NCI-H345 treated with DMSO at 0.1 percent for 48 hours (cell line): Measurements from ENCODE around the gene PLPPR2.
"Not testable (repeated sequence)": the region's sequence is repeated elsewhere in the genome, so short reads cannot be mapped to it uniquely, and the experiment has no call there.

Experiments used
- DNase-seq: peaks from one replicate; lab custom pipeline; 2025; ENCODE audit not compliant: unreplicated experiment; lab: John Stamatoyannopoulos, UW

Gene PLPPR2, protein sequence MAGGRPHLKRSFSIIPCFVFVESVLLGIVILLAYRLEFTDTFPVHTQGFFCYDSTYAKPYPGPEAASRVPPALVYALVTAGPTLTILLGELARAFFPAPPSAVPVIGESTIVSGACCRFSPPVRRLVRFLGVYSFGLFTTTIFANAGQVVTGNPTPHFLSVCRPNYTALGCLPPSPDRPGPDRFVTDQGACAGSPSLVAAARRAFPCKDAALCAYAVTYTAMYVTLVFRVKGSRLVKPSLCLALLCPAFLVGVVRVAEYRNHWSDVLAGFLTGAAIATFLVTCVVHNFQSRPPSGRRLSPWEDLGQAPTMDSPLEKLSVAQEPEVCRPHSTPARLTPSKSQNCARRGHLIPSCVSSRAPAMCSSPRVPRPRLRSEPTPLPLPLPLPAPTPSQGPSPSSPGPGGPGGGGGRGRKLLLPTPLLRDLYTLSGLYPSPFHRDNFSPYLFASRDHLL

DNA sequence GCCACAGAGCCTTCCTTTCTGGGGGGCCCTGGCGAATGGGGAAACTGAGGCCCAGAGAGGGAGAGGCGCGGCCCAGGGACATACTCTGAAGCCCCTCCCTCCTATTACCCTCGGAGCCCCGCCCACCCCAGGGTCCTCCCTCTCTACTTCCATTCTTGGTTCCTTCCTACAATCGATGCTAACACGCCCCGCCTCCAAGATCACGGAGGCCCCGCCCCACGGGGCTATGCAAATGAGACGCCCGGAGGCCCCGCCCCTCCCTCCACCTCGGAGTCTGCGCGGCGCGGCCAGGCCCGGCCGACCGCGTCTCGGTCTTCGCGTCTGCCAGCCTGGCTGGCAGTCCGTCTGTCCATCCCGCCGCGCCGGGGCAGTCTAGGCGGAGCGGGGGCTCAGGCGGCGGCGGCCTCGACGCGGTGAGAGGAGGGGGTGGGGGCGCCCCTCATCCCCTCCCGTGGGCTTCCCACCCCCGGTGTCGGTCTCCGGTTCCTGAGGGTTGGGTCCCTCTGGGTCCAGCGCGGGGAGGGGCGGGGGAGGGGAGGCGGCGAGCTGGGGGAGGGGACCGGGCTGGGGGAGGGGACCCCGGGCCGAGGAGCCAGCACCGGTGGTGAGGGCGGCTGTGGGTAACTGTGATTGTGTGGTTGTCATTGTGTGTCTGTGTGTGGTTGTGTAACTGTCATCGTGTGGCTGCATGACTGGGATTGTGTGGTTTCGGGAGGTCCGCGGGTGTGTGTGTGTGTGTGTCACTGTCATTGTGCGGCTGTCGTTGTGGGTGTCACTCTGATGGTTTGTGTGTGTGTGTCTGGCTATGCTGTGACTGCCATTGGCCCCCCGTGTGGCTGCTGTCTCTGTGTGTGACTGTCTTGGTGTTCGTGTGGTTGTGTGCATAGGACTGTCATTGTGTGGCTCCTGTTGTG lies at the start of gene PLPPR2:
Gene PLPPR2, plus strand, starts transcription at position 273 of the 914 bp plus-strand sequence. CDS start 2,242 bp downstream, outside the sequence.
- no peak for DNase-seq

DNA sequence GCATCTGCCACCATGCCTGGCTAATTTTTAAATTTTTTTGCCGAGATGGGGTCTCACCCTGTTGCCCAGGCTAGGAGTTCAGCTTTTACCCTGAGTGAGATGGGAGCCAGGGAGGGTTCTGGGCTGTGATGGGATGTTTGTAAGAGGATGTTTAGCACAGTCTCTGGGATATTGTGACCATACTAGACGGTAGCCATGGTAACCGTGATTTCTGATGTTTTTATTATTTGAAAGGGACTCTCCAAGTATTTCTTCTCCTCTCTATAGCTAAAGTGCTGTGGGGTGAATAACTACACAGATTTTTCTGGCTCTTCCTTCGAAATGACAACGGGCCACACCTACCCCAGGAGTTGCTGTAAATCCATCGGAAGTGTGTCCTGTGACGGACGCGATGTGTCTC lies 48.9 kb upstream of the PLPPR2 start:
- no peak for DNase-seq

DNA sequence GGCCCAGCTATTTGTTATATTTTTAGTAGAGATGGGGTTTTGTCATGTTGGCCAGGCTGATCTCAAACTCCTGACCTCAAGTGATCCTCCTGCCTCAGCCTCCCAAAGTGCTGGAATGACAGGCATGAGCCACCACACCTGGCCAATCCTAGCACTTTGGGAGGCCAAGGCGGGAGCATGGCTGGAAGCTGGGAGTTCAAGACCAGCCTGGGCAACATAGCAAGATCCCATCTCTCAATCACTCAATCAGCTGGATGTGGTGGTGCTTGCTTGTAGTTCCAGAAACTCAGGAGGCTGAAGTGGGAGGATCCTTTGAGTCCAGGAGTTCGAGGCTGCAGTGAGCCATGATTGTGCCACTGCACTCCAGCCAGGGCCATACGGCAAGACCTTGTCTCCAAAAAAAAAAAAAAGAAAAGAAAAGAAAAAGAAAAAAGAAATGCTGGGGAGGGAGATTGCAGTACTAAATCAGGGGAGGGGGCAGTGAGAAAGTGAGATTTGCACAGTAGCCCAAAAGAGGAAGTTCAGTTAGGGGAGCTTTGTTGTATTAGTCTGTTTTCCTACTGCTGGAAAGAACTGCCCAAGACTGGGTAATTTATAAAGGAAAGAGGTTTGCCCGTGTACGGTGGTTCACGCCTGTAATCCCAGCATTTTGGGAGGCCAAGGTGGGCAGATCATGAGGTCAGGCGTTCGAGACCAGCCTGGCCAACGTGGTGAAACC lies 34.8 kb upstream of the PLPPR2 start:
- DNase-seq = not testable (repeated sequence)

GRCh38 chr19:11321191-11322126 lies 33.8 kb upstream of the PLPPR2 start:
- no peak for DNase-seq

- DNase-seq = no peak
These were observed 32.8 kb upstream of the PLPPR2 start for GRCh38 chr19:11322269-11323024.

- DNase-seq = no peak
These were observed 31.6 kb upstream of the PLPPR2 start for GRCh38 chr19:11323601-11324078.

DNA sequence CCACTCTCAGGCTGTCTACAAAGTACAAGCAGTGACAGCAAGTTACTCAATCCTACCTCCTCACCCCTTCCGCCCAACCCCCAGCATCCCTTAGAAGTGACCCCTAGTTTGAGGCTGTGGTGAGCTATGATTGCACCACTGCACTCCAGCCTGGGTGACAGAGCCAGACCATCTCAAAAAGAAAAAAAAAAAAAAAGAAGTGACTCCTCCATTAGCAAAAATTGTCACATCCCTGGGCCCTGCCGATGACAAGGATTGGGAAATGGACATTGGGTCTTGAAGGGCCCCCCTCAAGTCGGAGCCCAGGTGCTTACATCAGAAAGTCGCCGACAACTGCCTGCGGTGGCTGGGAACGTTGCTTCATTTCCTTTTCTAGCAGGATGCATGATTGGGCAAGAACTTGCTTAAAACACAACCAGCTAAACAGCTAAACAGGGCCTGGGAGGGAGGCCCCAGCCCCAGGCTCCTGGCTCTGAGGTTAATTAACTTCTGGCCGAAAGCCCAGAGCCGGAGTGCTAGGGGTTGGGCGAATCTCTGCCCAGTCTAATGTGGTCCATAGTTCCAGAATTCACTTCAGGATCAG lies 31.1 kb upstream of the PLPPR2 start:
- DNase-seq = no peak

DNA sequence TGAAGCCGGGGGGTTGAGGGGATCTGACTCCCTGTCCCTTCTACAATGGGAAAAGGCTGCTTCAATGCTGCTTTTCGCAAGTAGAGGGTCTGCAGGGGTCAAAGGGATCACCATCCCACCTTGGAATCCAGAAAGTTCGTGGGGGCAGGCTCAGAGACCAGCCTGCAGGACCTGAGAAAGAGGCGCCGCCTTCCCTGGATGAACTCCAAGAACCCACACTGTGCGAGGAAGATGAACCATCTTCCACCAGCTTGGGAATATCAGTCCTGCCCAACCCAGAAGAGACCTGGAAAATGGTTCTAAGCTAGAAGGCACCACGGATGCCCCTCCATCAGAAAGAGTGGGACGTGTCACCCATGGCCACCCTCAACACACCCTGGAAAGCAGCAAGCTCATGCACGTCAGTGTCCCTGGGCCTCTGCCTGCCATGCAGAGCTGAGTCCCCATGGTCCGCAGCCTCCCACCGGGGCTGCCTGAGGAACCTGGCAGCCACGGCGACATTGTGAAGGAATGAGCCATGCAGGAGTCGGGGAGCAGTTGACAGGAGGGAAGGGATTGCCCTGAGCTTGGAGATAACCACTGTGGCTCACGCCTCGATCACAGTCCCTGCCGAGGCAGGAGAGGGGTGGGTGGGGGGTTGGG lies 30.4 kb upstream of the PLPPR2 start:
- DNase-seq = no peak

- no peak for DNase-seq
These were observed 29.7 kb upstream of the PLPPR2 start for GRCh38 chr19:11325544-11325943.

DNA sequence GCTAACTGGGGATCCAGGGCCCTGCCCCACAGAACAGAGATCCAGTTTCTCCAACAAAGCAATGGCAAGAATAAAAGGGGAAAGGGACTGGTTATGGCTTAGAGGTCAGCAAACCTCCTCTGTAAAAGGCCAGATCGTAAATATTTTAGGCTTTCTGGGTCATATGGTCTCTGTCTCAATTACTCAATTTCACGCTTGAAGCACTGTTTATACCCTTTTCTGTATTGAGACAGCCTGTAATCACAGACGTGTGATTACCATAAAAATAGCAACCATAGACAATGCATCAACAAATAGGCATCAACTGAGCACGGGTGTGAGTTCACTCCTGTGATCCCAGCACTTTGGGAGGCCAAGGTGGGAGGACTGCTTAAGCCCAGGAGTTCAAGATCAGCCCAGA lies 25.1 kb upstream of the PLPPR2 start:
- no peak for DNase-seq

- no peak for DNase-seq
These were observed 23.7 kb upstream of the PLPPR2 start for GRCh38 chr19:11331502-11331901.

GRCh38 chr19:11332822-11333221 lies 22.4 kb upstream of the PLPPR2 start:
- DNase-seq = no peak

- DNase-seq = not testable (repeated sequence)
These were observed 21.4 kb upstream of the PLPPR2 start for GRCh38 chr19:11333838-11334237.

- DNase-seq = no peak
These were observed 19.6 kb upstream of the PLPPR2 start for GRCh38 chr19:11335449-11336146.

GRCh38 chr19:11337080-11337479 lies 18.2 kb upstream of the PLPPR2 start:
- no peak for DNase-seq

GRCh38 chr19:11338121-11338520 lies 17.1 kb upstream of the PLPPR2 start:
- no peak for DNase-seq

DNA sequence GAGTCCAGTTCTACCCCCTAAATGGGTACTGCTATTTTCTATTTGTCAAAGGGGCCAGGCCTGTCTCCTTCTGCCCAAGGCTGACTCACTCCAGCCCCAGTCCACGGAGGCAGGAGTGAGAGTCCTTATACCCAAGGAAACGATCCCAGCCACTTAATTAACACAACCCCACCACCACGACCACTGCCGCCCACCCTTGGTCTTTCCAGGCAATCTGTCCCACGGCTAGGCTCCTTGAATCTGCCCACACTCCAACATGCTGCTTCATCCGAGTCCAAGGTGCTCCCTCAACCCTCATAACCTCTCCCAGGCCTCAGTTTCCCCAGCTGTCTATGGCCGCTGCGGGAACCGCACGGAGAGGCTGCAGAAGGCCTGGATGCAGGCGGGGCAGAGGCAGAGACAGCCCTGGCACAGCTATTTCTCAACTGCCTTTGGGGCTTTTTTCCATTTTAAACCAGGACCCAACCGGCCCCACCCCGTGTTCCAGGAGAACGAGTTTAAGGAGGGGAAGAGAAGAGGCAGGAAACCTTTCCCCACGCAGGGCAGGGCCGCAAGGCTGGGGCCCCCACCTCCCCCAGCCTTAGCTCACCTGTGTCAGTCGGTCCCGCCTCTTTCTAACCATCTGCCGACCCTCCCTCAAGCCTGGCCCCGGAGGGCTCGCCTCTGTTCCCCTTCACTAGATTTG lies 16.5 kb upstream of the PLPPR2 start:
- DNase-seq = no peak
